Upper lobe of left lung (tissue), 6 donors: ENCODE results near the gene SLC1A7. TPM values are rescaled to one million over a fixed set of nuclear protein-coding genes. Genes with fewer than 3 reads are reported as not detected.

Experiments
- ATAC-seq, 2 donors: fragments of 200-7000 bp; cut with Tn5 transposase; one replicate each; pipeline ENCODE4 v1.9.1; 2022; ENCODE audit warnings: mild to moderate bottlenecking in 2 of 2, moderate library complexity in 2 of 2; ENCODE audit not compliant: low FRiP score in 2 of 2
- DNase-seq, 2 donors: peaks; one replicate each; pipeline ENCODE4 v3.0.0-alpha.2; 2019 to 2020
- H3K27ac ChIP-seq, 4 donors: fragments of 200-600 bp; sonication (generic); one replicate each; pipeline ENCODE4 v1.5.1; 2016 to 2019
- H3K27me3 ChIP-seq, 4 donors: fragments of 200-600 bp; sonication (generic); one replicate each; pipeline ENCODE4 v1.5.1; 2017 to 2019
- H3K36me3 ChIP-seq, 4 donors: fragments of 200-600 bp; sonication (generic); one replicate each; pipeline ENCODE4 v1.5.1; 2016 to 2019
- H3K4me1 ChIP-seq, 4 donors: fragments of 200-600 bp; sonication (generic); one replicate each; pipeline ENCODE4 v1.5.1; 2018 to 2019
- H3K4me3 ChIP-seq, 4 donors: fragments of 200-600 bp; sonication (generic); one replicate each; pipeline ENCODE4 v1.5.1; 2017 to 2019; ENCODE audit warnings: mild to moderate bottlenecking in 2 of 4, moderate library complexity in 1 of 4
- H3K9me3 ChIP-seq, 4 donors: fragments of 200-600 bp; sonication (generic); one replicate each; pipeline ENCODE4 v1.5.1; 2018 to 2019
- EP300 ChIP-seq, 4 donors: sonication (generic); formaldehyde crosslinking; IDR thresholded peaks; one replicate each; pipeline ENCODE4 v1.5.1; 2017; ENCODE audit warnings: antibody characterized with exemption in 4 of 4, control low read depth in 2 of 4
- POLR2A ChIP-seq, 4 donors: fragments of 450-650 bp; IDR thresholded peaks; one replicate each; pipeline ENCODE4 v1.5.1; 2016 to 2017; ENCODE audit warnings: antibody characterized with exemption in 4 of 4, mild to moderate bottlenecking in 2 of 4
- POLR2AphosphoS5 ChIP-seq, 2 donors: sonication (generic); formaldehyde crosslinking; IDR thresholded peaks; one replicate each; pipeline ENCODE4 v1.5.1; 2017; ENCODE audit warnings: antibody characterized with exemption in 2 of 2
- WGBS, 2 donors: methylation state at CpG; one replicate each; pipeline ENCODE4 v1.1.5; 2017 to 2018; 5-methylcytosine and 5-hydroxymethylcytosine counted together
- total RNA-seq, 6 donors: library from RNA; depleted of rRNA in 4 of 6; stranded (reverse); fragments of >200 nt in 4 of 6; gene quantifications; one replicate each; pipeline versions ENCODE4 v1.1.0 to v1.2.1, GENCODE V29; 2016 to 2021
- TF ChIP-seq, protein P1 (sequence below), 6 experiments: fragments of 450-650 bp in 4 of 6; fragments of 200-600 bp in 2 of 6; sonication (generic) in 2 of 6; IDR thresholded peaks; one replicate each; pipeline ENCODE4 v1.5.1; 2016 to 2019; ENCODE audit warnings: antibody characterized with exemption in 6 of 6
- donor health status: DM: no; HTN: no; CAD: no; lungs with moderate emphysema.
- donor health status: DM: no; HTN: yes; CAD: no; lungs with severe emphysema.

Gene SLC1A7
- total RNA-seq, 6 donors from 2014 or later, result 0.37 to 1.3 (median 0.77) TPM; not detected in 2

DNA sequence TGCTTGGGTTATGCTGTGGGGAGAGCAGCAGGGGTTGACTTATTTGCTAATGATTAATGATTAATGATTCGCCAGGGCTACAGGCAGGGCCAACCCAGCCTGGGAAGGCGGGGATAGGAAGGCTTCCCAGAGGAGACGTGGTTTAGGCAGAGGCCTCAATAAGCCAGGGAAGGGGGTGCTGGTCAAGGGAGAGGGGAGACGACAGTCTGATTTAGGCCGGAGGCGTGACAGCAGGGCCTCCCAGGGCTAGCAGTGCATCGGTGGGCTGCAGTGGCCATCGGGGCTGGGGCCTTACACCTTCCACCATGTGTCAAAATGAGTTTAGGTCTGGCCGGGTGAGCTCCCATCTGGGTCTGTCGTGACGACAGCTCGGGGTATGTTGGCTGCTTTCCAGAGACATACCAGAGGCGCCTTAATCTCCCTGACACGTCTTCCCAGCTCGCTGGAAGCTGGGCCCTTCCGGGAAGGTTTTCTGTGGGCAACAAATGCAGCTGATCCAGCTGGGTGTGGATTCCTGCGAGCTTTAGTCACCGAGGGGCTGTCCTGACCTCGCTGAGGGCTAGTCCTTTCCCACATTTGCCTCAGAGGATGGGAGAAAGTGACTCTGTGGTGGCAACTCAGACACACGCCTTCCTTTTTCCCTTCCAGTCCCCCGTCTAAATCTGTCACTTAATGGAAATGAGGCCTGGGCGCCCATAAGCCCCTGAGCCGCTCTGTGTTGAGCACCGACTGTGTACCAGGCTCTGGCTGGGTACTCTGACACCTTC is 3.7 kb upstream of the SLC1A7 start:
- peak; percentile 88 to 93 for ATAC-seq
- Histone ChIP-seq H3K27me3 (no peaks in the 10 kb centered on the region), H3K4me3 (no peak overlapping the region), H3K4me1 (peaks cover 8 to 22% (median 16%) of the 10 kb centered on the region in 4 donors), H3K27ac (peak overlapping the region; percentile 67 to 83 (median 78)), H3K36me3 (no peaks in the 10 kb centered on the region), H3K9me3 (no peaks in the 10 kb centered on the region)
- WGBS, 2 donors, result 49 to 58% methylated on average over 12 to 24 of the region's 24 CpGs
- peak in 1 of 4 donors; percentile 42 for TF ChIP-seq EP300 (IDR thresholded peaks at IDR 0.05)
- TF ChIP-seq POLR2A (IDR thresholded peaks at IDR 0.05), result peak in 1 of 4 donors; percentile 32
- TF ChIP-seq, protein P1, sequence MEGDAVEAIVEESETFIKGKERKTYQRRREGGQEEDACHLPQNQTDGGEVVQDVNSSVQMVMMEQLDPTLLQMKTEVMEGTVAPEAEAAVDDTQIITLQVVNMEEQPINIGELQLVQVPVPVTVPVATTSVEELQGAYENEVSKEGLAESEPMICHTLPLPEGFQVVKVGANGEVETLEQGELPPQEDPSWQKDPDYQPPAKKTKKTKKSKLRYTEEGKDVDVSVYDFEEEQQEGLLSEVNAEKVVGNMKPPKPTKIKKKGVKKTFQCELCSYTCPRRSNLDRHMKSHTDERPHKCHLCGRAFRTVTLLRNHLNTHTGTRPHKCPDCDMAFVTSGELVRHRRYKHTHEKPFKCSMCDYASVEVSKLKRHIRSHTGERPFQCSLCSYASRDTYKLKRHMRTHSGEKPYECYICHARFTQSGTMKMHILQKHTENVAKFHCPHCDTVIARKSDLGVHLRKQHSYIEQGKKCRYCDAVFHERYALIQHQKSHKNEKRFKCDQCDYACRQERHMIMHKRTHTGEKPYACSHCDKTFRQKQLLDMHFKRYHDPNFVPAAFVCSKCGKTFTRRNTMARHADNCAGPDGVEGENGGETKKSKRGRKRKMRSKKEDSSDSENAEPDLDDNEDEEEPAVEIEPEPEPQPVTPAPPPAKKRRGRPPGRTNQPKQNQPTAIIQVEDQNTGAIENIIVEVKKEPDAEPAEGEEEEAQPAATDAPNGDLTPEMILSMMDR (IDR thresholded peaks at IDR 0.05), result no peak
- TF ChIP-seq POLR2AphosphoS5 (IDR thresholded peaks at IDR 0.05), result peak; percentile 53 to 83
- DNase-seq, result peak; percentile 45 to 64

DNA sequence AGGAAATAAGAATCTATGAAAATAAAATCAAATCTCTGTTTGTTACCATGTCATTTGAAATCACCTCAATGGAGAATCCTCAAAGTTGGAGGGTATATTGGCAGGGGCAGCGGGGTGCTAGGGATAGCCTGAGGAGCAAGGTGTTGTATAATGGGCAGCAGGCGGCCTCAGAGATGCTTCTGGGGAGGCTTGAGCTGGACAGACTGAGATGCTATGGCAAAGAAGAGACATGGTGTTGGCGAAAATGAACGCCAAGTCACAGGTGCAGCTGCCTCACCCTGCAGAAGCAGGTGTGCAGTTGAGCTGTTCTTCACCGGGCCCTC is 3.1 kb upstream of the SLC1A7 start:
- TF ChIP-seq POLR2A (IDR thresholded peaks at IDR 0.05), result no peak
- TF ChIP-seq EP300 (IDR thresholded peaks at IDR 0.05), result no peak
- TF ChIP-seq, protein P1 (IDR thresholded peaks at IDR 0.05), result no peak
- TF ChIP-seq POLR2AphosphoS5 (IDR thresholded peaks at IDR 0.05), result no peak
- no peak for ATAC-seq
- no peak overlapping the region for H3K4me3 ChIP-seq
- no peaks in the 10 kb centered on the region for H3K27me3 ChIP-seq
- no peaks in the 10 kb centered on the region for H3K9me3 ChIP-seq
- H3K36me3 ChIP-seq, result no peaks in the 10 kb centered on the region
- no peak for DNase-seq
- peak overlapping the region; percentile 67 to 83 (median 78) for H3K27ac ChIP-seq
- whole genome bisulfite sequencing, 2 donors, result 56 to 95% methylated on average over 5 of the region's 5 CpGs
- peaks cover 8 to 22% (median 16%) of the 10 kb centered on the region in 4 donors for H3K4me1 ChIP-seq

DNA sequence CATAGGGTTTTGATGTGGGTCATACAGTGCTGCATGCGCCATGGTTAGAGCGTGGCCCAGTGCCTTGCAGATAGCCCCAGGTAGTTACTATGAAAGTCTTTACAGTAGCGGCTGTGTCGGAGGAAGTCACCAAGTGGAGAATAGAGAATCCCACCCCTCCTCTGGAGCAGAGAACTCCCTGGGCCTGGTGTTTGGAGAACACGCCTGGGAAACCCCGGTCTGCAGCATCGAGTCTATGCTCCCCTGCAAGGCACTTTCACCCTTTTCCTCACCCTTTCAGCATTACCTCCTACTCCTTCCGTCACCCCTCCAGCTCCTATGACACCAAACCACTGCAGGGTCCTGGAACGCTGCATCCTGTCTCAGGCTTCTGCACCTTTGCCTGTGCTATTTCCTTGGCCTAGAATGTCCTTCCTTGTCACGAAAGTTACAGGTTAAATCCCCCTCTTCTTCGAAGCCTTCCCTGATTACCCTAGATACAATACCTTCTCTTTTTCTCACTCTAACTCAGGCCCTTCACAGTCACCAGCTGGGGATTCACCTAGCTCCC is 2.7 kb upstream of the SLC1A7 start:
- Histone ChIP-seq H3K27me3 (no peaks in the 10 kb centered on the region), H3K9me3 (no peaks in the 10 kb centered on the region), H3K36me3 (no peaks in the 10 kb centered on the region), H3K27ac (peak overlapping the region in 3 of 4 donors; percentile 78 to 83 (median 79)), H3K4me1 (peaks cover 8 to 22% (median 16%) of the 10 kb centered on the region in 4 donors), H3K4me3 (no peak overlapping the region)
- WGBS, 2 donors, result 89% methylated on average over 11 of the region's 11 CpGs
- DNase-seq (no peak), ATAC-seq (no peak)
- TF ChIP-seq POLR2A (IDR thresholded peaks at IDR 0.05) (no peak), POLR2AphosphoS5 (IDR thresholded peaks at IDR 0.05) (no peak), EP300 (IDR thresholded peaks at IDR 0.05) (no peak)
- TF ChIP-seq, protein P1 (IDR thresholded peaks at IDR 0.05), result no peak

DNA sequence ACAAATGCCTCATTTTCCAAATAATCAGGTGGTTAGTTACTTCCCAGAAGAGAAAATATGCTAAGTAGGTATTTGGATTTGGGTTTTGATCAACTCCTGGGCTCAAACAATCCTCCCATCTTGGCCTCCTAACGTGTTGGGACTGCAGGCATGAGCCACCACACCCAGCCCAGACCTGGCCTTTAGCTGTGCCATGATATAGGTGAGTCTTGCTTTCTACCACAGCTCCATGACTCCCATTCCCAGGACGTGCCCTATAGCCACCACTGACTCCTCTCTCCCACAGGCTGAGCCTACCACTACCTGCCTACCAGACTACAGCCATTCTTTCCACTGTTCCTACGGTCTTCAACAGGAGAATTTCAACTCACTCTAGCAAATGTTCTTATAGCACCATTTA is 1.8 kb upstream of the SLC1A7 start:
- H3K4me1 ChIP-seq, result peaks cover 8 to 22% (median 16%) of the 10 kb centered on the region in 4 donors
- WGBS, 2 donors, result 59 to 75% methylated on average over 3 of the region's 3 CpGs
- ATAC-seq (no peak), DNase-seq (no peak)
- no peak overlapping the region for H3K4me3 ChIP-seq
- no peak overlapping the region for H3K27ac ChIP-seq
- no peaks in the 10 kb centered on the region for H3K9me3 ChIP-seq
- no peaks in the 10 kb centered on the region for H3K27me3 ChIP-seq
- no peaks in the 10 kb centered on the region for H3K36me3 ChIP-seq
- TF ChIP-seq POLR2A (IDR thresholded peaks at IDR 0.05) (no peak), EP300 (IDR thresholded peaks at IDR 0.05) (no peak), POLR2AphosphoS5 (IDR thresholded peaks at IDR 0.05) (no peak)
- TF ChIP-seq, protein P1 (IDR thresholded peaks at IDR 0.05), result no peak
